ENCODE results near the gene TRAM2. TPM values are rescaled to one million over a fixed set of nuclear protein-coding genes. Genes with fewer than 3 reads are reported as not detected.

The TRAM2 gene
- total RNA-seq, 1 experiment from 2014 or later, result 21.2 TPM

- H3K23ac ChIP-seq (ENCODE audit: insufficient read length, low read depth, low read length), result no peak overlapping the region
- no peak overlapping the region for H2BK15ac ChIP-seq (ENCODE audit: low read depth, low read length)
- H3K4me1 Mint-ChIP-seq, result peaks cover 0 to 5% of the 10 kb centered on the region in 2 experiments; a peak in 1 of 4 replicates
- H3K4me1 ChIP-seq (ENCODE audit: insufficient read depth, low read length), result no peaks in the 10 kb centered on the region; the same call in 1 of the 2 replicates
- no peaks in the 10 kb centered on the region for H3K23me2 ChIP-seq (ENCODE audit: insufficient read length, low read depth, low read length, poor library complexity, severe bottlenecking)
- no peak overlapping the region for H3K4me3 Mint-ChIP-seq
- H4K91ac ChIP-seq (ENCODE audit: insufficient read length, low read depth, low read length), result no peak overlapping the region
- H3K27ac ChIP-seq (ENCODE audit: insufficient read length, low read depth, low read length), result no peak overlapping the region
- DNase-seq, result no peak
- H3K36me3 Mint-ChIP-seq (ENCODE audit: insufficient read depth in 1 of 3, low read depth in 3 of 3), result no peaks in the 10 kb centered on the region
- no peak for TF ChIP-seq CTCF (conservative IDR thresholded peaks at IDR 0.05)
- H3K9ac ChIP-seq (ENCODE audit: extremely low read depth, insufficient read length, low read length), result no peak overlapping the region
- no peak overlapping the region for H2BK12ac ChIP-seq (ENCODE audit: insufficient read length, low read depth, low read length)
- H2BK120ac ChIP-seq (ENCODE audit: low read depth, low read length, poor library complexity, severe bottlenecking), result no peak overlapping the region
- H2AFZ ChIP-seq (ENCODE audit: low read length), result no peak overlapping the region
- no peak overlapping the region for H3K14ac ChIP-seq (ENCODE audit: insufficient read depth, low read length)
- H2BK5ac ChIP-seq (ENCODE audit: insufficient read length, low read length), result no peak overlapping the region
- H3T11ph ChIP-seq (ENCODE audit: low read length), result no peak overlapping the region
- H4K20me1 ChIP-seq (ENCODE audit: control insufficient read depth, insufficient read depth, insufficient read length), result no peaks in the 10 kb centered on the region
- no peak overlapping the region for H3K4ac ChIP-seq (ENCODE audit: low read depth, low read length)
- H2AK5ac ChIP-seq (ENCODE audit: insufficient read length, low read length), result no peak overlapping the region
- H3K79me1 ChIP-seq (ENCODE audit: insufficient read depth, low read depth, low read length, poor library complexity, severe bottlenecking), result no peaks in the 10 kb centered on the region
- H3K18ac ChIP-seq (ENCODE audit: insufficient read length, low read depth, low read length), result no peak overlapping the region
- no peak overlapping the region for H4K5ac ChIP-seq (ENCODE audit: insufficient read length, low read depth, low read length)
- no peak overlapping the region for H2BK20ac ChIP-seq (ENCODE audit: low read depth, low read length, poor library complexity, severe bottlenecking)
- no peaks in the 10 kb centered on the region for H3K9me3 Mint-ChIP-seq
- WGBS (ENCODE audit: extremely low coverage, insufficient read length, low lambda C conversion rate), result no CpG with 5 or more reads among the region's 2 CpGs
- no peak overlapping the region for H4K8ac ChIP-seq (replicated peaks; ENCODE audit: insufficient read length, low read depth, low read length)
- no peaks in the 10 kb centered on the region; the same call in 1 of the 2 replicates for H3K27me3 ChIP-seq (ENCODE audit: insufficient read depth, low read length)
- H3K56ac ChIP-seq (ENCODE audit: insufficient read length, low read depth, low read length), result no peak overlapping the region
- no peaks in the 10 kb centered on the region for H3K79me2 ChIP-seq (ENCODE audit: insufficient read depth, low read length)
- no peak overlapping the region for H3K4me2 ChIP-seq (ENCODE audit: insufficient read depth, insufficient read length, low read length)
- H3K27ac Mint-ChIP-seq, result 0 out of 7 replicates have a peak overlapping the region, but pooled peaks of 1 of the 3 experiments have one; percentile 1
- H3K27me3 Mint-ChIP-seq (ENCODE audit: low read depth), result no peaks in the 10 kb centered on the region
- no peaks in the 10 kb centered on the region for H3K9me3 ChIP-seq (ENCODE audit: control insufficient read depth, low read depth, low read length)
These were observed 101.6 kb downstream of the TRAM2 start for GRCh38 chr6:52475307-52475706.

Data from H9 (cell line).